NCI-H2227 (cell line): Measurements from ENCODE around the gene ZNF532.
A peak's percentile ranks its signal among the peaks of the same experiment; 100 is the strongest.
"Not testable (repeated sequence)": the region's sequence is repeated elsewhere in the genome, so short reads cannot be mapped to it uniquely, and the experiment has no call there.

Experiments used
- DNase-seq: peaks from one replicate; lab custom pipeline; 2025; ENCODE audit not compliant: unreplicated experiment; lab: John Stamatoyannopoulos, UW

Gene ZNF532

GRCh38 chr18:58850786-58851469 is 13.7 kb upstream of the ZNF532 start:
- DNase-seq, result peak; percentile 66

- no peak for DNase-seq
Measured at GRCh38 chr18:58851856-58852255, 12.8 kb upstream of the ZNF532 start.

- no peak for DNase-seq
Measured at GRCh38 chr18:58852629-58853028, 12.0 kb upstream of the ZNF532 start.

GRCh38 chr18:58853561-58853960 is 11.1 kb upstream of the ZNF532 start:
- no peak for DNase-seq

GRCh38 chr18:58855521-58855920 is 9.2 kb upstream of the ZNF532 start:
- DNase-seq, result not testable (repeated sequence)

- no peak for DNase-seq
Measured at GRCh38 chr18:58856881-58857280, 7.8 kb upstream of the ZNF532 start.

GRCh38 chr18:58858591-58859468 is 5.8 kb upstream of the ZNF532 start:
- DNase-seq, result no peak

GRCh38 chr18:58859907-58860306 is 4.8 kb upstream of the ZNF532 start:
- DNase-seq, result peak; percentile 34

- no peak for DNase-seq
Measured at GRCh38 chr18:58860747-58861231, 3.9 kb upstream of the ZNF532 start.

GRCh38 chr18:58861353-58861752 is 3.3 kb upstream of the ZNF532 start:
- DNase-seq, result peak; percentile 27

- no peak for DNase-seq
Measured at GRCh38 chr18:58861861-58862301, 2.8 kb upstream of the ZNF532 start.

GRCh38 chr18:58862356-58862755 is 2.3 kb upstream of the ZNF532 start:
- peak; percentile 83 for DNase-seq

GRCh38 chr18:58862851-58863538 is 1.7 kb upstream of the ZNF532 start:
- DNase-seq, result peak; percentile 83

GRCh38 chr18:58863539-58864145 is 1.0 kb upstream of the ZNF532 start:
- DNase-seq, result peak; percentile 75

- no peak for DNase-seq
Measured at GRCh38 chr18:58865033-58865590, 435 bp downstream of the ZNF532 start.

GRCh38 chr18:58865701-58866065 is 1.0 kb downstream of the ZNF532 start:
- DNase-seq, result peak; percentile 34

GRCh38 chr18:58866066-58866772 is 1.5 kb downstream of the ZNF532 start:
- DNase-seq, result no peak

GRCh38 chr18:58866773-58867150 is 2.1 kb downstream of the ZNF532 start:
- no peak for DNase-seq

- DNase-seq, result peak; percentile 73
Measured at GRCh38 chr18:58867281-58867961, 2.7 kb downstream of the ZNF532 start.

GRCh38 chr18:58868440-58868839 is 3.8 kb downstream of the ZNF532 start:
- DNase-seq, result no peak
